Lower lobe of right lung (tissue), 2 donors: ENCODE results near the gene FAM107B. TPM values are rescaled to one million over a fixed set of nuclear protein-coding genes. Genes with fewer than 3 reads are reported as not detected.

Experiments
- ATAC-seq, 2 donors: fragments of 200-7000 bp; cut with Tn5 transposase; one replicate each; pipeline ENCODE4 v1.9.1; 2020 to 2022; ENCODE audit warnings: mild to moderate bottlenecking in 2 of 2, moderate library complexity in 2 of 2
- DNase-seq: peaks from one replicate; pipeline ENCODE4 v3.0.0-alpha.2; 2020
- H3K27ac ChIP-seq: fragments of 200-600 bp; one replicate; pipeline ENCODE4 v1.8.0; 2022
- H3K27me3 ChIP-seq: fragments of 200-600 bp; one replicate; pipeline ENCODE4 v1.8.0; 2022; ENCODE audit warnings: low read depth
- H3K36me3 ChIP-seq: fragments of 200-600 bp; one replicate; pipeline ENCODE4 v1.8.0; 2022; ENCODE audit warnings: mild to moderate bottlenecking
- H3K4me1 ChIP-seq: fragments of 200-600 bp; one replicate; pipeline ENCODE4 v1.8.0; 2022
- H3K4me3 ChIP-seq: fragments of 200-600 bp; one replicate; pipeline ENCODE4 v1.8.0; 2022; ENCODE audit warnings: mild to moderate bottlenecking
- H3K9me3 ChIP-seq: fragments of 200-600 bp; one replicate; pipeline ENCODE4 v1.8.0; 2022
- CTCF ChIP-seq: fragments of 200-600 bp; IDR thresholded peaks from one replicate; pipeline ENCODE4 v1.8.0; 2022; ENCODE audit warnings: antibody characterized with exemption, mild to moderate bottlenecking
- intact Hi-C: fragments of 100-400 bp; cut with DNase I; formaldehyde crosslinking; loops from one replicate; pipeline ENCODE4 v1.11.0; 2022
- total RNA-seq: library from RNA; stranded (reverse); fragmentation: NEBNext Ultra II Directional; extraction: Animal tissue kit (Norgen Biotek cat#: 25700); gene quantifications from one replicate; pipeline ENCODE4 v1.2.1, GENCODE V29; 2021
- donor health status: DM: no; HTN: yes; CAD: no; lungs with severe emphysema.

FAM107B gene
- total RNA-seq, 1 donor from 2014 or later, result 75.4 TPM

DNA sequence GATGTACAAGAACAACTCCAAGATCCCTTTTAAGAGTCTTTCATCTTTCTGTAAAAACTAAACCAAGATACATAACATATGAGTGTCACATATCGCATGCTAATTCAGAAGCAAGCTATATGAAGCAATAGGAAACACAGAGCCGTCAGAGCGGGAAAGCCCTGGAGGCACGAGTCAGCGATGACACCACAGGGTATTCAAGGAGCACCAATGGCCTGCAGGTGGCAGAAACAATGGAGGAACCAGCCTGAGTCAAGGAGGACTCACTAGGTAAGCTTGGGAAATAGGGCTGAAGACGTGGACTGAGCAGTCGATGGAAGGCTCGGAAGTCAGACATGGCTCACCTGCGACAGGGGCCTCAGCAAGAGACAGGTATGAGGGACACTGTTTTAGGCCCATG, 214.4 kb downstream of the FAM107B start:
- Histone ChIP-seq H3K4me3 (no peak overlapping the region), H3K27me3 (no peaks in the 10 kb centered on the region), H3K4me1 (peaks cover 73% of the 10 kb centered on the region), H3K9me3 (no peaks in the 10 kb centered on the region), H3K36me3 (no peaks in the 10 kb centered on the region), H3K27ac (peak overlapping the region; percentile 51)
- DNase-seq (peak; percentile 72), ATAC-seq (peak; percentile 57 to 68)
- TF ChIP-seq CTCF, result peak; percentile 17
- intact Hi-C loops, result no loop called here

DNA sequence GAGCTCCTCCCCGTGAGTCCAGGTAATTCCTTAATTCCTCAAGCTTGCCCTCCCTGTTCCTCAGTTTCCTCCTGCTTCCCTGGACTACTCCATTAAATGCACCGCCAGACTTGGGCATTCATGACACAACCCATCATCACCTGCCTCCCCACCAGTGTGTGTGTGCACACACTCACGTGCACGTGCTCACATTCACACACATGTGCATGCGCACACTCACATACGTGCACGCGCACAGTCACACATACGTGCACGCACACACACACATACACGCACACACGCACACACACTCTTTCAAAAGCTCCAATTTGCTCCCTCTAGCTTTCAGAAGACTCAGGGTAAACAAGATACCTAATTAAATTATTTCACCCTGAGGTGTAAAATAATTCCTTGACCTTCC, 216.7 kb downstream of the FAM107B start:
- Histone ChIP-seq H3K4me1 (peaks cover 79% of the 10 kb centered on the region), H3K27me3 (no peaks in the 10 kb centered on the region), H3K4me3 (no peak overlapping the region), H3K27ac (no peak overlapping the region), H3K36me3 (no peaks in the 10 kb centered on the region), H3K9me3 (no peaks in the 10 kb centered on the region)
- no peak for ATAC-seq
- intact Hi-C loops, result no loop called here
- TF ChIP-seq CTCF, result no peak
- DNase-seq, result no peak

DNA sequence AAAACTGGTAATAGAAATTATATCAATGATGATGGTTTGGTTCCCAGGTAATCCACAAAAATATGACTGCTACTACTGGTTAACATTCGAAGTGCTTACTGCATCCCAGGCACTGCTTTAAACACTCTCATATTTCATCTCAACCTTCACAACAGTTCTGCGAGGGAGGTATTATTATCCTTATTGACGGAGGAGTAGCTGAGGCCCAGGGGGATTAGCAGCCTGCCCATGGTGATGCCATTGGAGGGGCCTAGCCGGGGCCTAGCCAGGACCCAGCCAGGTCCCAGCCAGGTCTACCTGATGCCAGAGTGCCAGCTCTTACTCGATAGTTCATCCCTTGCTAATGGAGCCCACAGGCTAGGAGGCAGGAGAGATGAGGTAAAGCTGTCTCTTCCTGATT, 217.1 kb downstream of the FAM107B start:
- intact Hi-C loops, result no loop called here
- H3K9me3 ChIP-seq, result no peaks in the 10 kb centered on the region
- H3K36me3 ChIP-seq, result no peaks in the 10 kb centered on the region
- no peak overlapping the region for H3K4me3 ChIP-seq
- ATAC-seq, result no peak
- no peaks in the 10 kb centered on the region for H3K27me3 ChIP-seq
- no peak overlapping the region for H3K27ac ChIP-seq
- H3K4me1 ChIP-seq, result peaks cover 80% of the 10 kb centered on the region
- DNase-seq, result no peak
- TF ChIP-seq CTCF, result no peak

DNA sequence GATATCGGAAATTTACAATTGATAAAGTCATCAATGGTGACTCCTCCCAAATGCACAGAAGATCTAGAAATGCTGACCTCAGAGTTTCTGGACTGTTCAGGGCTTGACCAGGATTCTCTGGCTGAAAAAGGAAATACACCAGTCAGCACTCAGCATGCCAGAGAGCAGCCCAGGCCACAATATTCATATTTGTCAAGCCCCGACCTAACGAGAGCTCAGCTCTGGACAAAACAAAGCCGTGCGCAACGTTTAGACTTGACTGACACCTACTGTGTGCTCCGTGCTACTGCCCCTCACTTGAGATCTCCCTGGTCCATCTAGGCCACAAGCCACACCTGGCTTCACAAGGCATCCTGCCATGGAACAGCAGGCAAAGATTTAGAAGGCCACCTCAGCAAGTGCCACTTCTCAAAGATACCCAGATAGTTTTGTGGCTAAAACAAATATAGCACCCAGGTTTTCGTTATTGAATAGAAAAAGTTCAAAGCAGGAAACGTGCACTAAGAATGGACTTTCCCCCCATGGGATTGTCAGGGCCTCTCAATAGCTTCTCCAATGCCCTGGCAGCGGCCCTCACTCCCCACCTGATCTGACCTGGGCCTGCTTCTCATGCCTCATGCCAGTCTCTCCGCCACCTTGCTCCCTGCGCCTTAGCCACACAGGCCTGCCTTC, 218.3 kb downstream of the FAM107B start:
- ATAC-seq (peak; percentile 53 to 71), DNase-seq (peak; percentile 63)
- peaks cover 80% of the 10 kb centered on the region for H3K4me1 ChIP-seq
- peak; percentile 28 for TF ChIP-seq CTCF
- no peak overlapping the region for H3K4me3 ChIP-seq
- H3K27ac ChIP-seq, result peak overlapping the region; percentile 61
- no peaks in the 10 kb centered on the region for H3K9me3 ChIP-seq
- no peaks in the 10 kb centered on the region for H3K36me3 ChIP-seq
- intact Hi-C loops, result no loop called here
- no peaks in the 10 kb centered on the region for H3K27me3 ChIP-seq

DNA sequence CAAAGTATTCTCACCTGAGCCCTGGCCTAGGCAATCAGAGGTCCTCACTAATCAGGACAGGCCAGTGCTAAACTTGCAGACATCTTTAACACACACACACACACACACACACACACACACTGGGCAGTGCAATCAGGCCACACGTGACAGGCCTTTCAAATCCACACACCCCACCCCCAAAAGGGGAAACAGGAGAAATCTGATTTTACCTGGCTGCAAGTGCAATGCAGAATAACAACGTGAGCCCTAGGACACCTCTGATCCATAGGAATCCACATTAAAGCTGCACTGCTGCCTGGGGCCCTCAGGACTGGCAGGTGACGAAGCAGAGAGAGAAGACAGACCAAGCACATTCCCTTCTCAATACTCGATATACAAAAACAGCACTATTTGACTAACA, 218.9 kb downstream of the FAM107B start:
- Histone ChIP-seq H3K4me1 (peaks cover 79% of the 10 kb centered on the region), H3K4me3 (no peak overlapping the region), H3K9me3 (no peaks in the 10 kb centered on the region), H3K27ac (peak overlapping the region; percentile 61), H3K36me3 (no peaks in the 10 kb centered on the region), H3K27me3 (no peaks in the 10 kb centered on the region)
- no peak for TF ChIP-seq CTCF
- ATAC-seq (peak; percentile 15 to 31), DNase-seq (no peak)
- intact Hi-C loops, result no loop called here
